Measurements from ENCODE around the gene SKOR2. TPM values are rescaled to one million over a fixed set of nuclear protein-coding genes. Genes with fewer than 3 reads are reported as not detected.

SKOR2 gene
- total RNA-seq, 1 experiment from 2014 or later: not detected

GRCh38 chr18:47285456-47285855 is 34.0 kb upstream of the SKOR2 start:
- no peak overlapping the region for H3K27ac ChIP-seq (ENCODE audit: low read length)
- DNase-seq (ENCODE audit: low read depth, low spot score) (no peak), ATAC-seq (no peak)
- no peak overlapping the region for H3K4me3 ChIP-seq (ENCODE audit: low read depth in 2 of 2, low read length in 2 of 2)
- H3K9me3 ChIP-seq (ENCODE audit: control insufficient read depth, insufficient read depth, low read depth, low read length): no peaks in the 10 kb centered on the region
- H3K36me3 ChIP-seq (ENCODE audit: control insufficient read depth, insufficient read depth, low read length): no peaks in the 10 kb centered on the region
- intact Hi-C loops (cut with micrococcal nuclease; ENCODE audit: unreplicated experiment): no loop called here
- H3K27me3 ChIP-seq (ENCODE audit: control insufficient read depth, insufficient read depth, low read length): no peaks in the 10 kb centered on the region
- ChIA-PET POLR2A (no interaction called here), CTCF (interaction anchor here (0.7 kb wide), 1 partner anchor 398 kb away, joined by 3 read pairs; no protein-coding TSS in a partner anchor)
- TF ChIP-seq SIN3A (IDR thresholded peaks at IDR 0.05; ENCODE audit: borderline replicate concordance, insufficient read depth, low read depth, low read length) (no peak), CTCF (IDR thresholded peaks at IDR 0.05) (no peak), REST (IDR thresholded peaks at IDR 0.05; ENCODE audit: insufficient read depth in 1 of 2, low read depth in 2 of 2, low read length in 1 of 2) (no peak), POLR2AphosphoS5 (IDR thresholded peaks at IDR 0.05; ENCODE audit: low read depth, low read length) (no peak), TCF7L2 (IDR thresholded peaks at IDR 0.05; ENCODE audit: low read depth, low read length) (no peak)
- in situ Hi-C loops (cut with HindIII; ENCODE audit: low pct_unique_long_range_greater_than_20kb, low sequenced_read_pairs): no loop called here
- no peaks in the 10 kb centered on the region for H3K4me1 ChIP-seq (ENCODE audit: control insufficient read depth, insufficient read depth, low read length)
- BruUV-seq (replicated peaks): no TSS peak

GRCh38 chr18:47284721-47285395 is 33.4 kb upstream of the SKOR2 start:
- no TSS peak for BruUV-seq (replicated peaks)
- in situ Hi-C loops (cut with HindIII; ENCODE audit: low pct_unique_long_range_greater_than_20kb, low sequenced_read_pairs) (no loop called here), intact Hi-C loops (cut with micrococcal nuclease; ENCODE audit: unreplicated experiment) (loop anchor here (5.0 kb wide), 1 partner anchor 183 kb away; no protein-coding TSS in a partner anchor)
- ChIA-PET CTCF (no interaction called here), POLR2A (no interaction called here)
- H3K27me3 ChIP-seq (ENCODE audit: control insufficient read depth, insufficient read depth, low read length): no peaks in the 10 kb centered on the region
- TF ChIP-seq CTCF (IDR thresholded peaks at IDR 0.05) (no peak), POLR2AphosphoS5 (IDR thresholded peaks at IDR 0.05; ENCODE audit: low read depth, low read length) (no peak), TCF7L2 (IDR thresholded peaks at IDR 0.05; ENCODE audit: low read depth, low read length) (no peak), REST (IDR thresholded peaks at IDR 0.05; ENCODE audit: insufficient read depth in 1 of 2, low read depth in 2 of 2, low read length in 1 of 2) (no peak), SIN3A (IDR thresholded peaks at IDR 0.05; ENCODE audit: borderline replicate concordance, insufficient read depth, low read depth, low read length) (no peak)
- ATAC-seq (no peak), DNase-seq (ENCODE audit: low read depth, low spot score) (no peak)
- H3K36me3 ChIP-seq (ENCODE audit: control insufficient read depth, insufficient read depth, low read length): no peaks in the 10 kb centered on the region
- no peaks in the 10 kb centered on the region for H3K9me3 ChIP-seq (ENCODE audit: control insufficient read depth, insufficient read depth, low read depth, low read length)
- no peak overlapping the region for H3K4me3 ChIP-seq (ENCODE audit: low read depth in 2 of 2, low read length in 2 of 2)
- H3K27ac ChIP-seq (ENCODE audit: low read length): no peak overlapping the region
- no peaks in the 10 kb centered on the region for H3K4me1 ChIP-seq (ENCODE audit: control insufficient read depth, insufficient read depth, low read length)
